Middle frontal gyrus (tissue), 1 donor: ENCODE results near the gene TGFBI.
"Not testable (repeated sequence)": the region's sequence is repeated elsewhere in the genome, so short reads cannot be mapped to it uniquely, and the experiment has no call there.

Source experiments
- DNase-seq: peaks from one replicate; pipeline ENCODE4 v3.0.0-alpha.2; 2015; ENCODE audit warnings: low spot score; ENCODE audit errors: extremely low spot score

Gene TGFBI

GRCh38 chr5:136045026-136045425 lies 16.2 kb downstream of the TGFBI start:
- not testable (repeated sequence) for DNase-seq

- DNase-seq: no peak
These were observed 17.5 kb downstream of the TGFBI start for GRCh38 chr5:136046246-136046645.

- no peak for DNase-seq
These were observed 19.1 kb downstream of the TGFBI start for GRCh38 chr5:136047858-136048257.

GRCh38 chr5:136048966-136049365 lies 20.2 kb downstream of the TGFBI start:
- no peak for DNase-seq

- DNase-seq: no peak
These were observed 22.9 kb downstream of the TGFBI start for GRCh38 chr5:136051486-136052220.

GRCh38 chr5:136052692-136053335 lies 24.0 kb downstream of the TGFBI start:
- DNase-seq: no peak

- DNase-seq: no peak
These were observed 24.8 kb downstream of the TGFBI start for GRCh38 chr5:136053336-136054141.

- no peak for DNase-seq
These were observed 25.6 kb downstream of the TGFBI start for GRCh38 chr5:136054142-136055019.

GRCh38 chr5:136055612-136056309 lies 27.0 kb downstream of the TGFBI start:
- DNase-seq: no peak

GRCh38 chr5:136056336-136056735 lies 27.5 kb downstream of the TGFBI start:
- DNase-seq: no peak

- DNase-seq: no peak
These were observed 28.1 kb downstream of the TGFBI start for GRCh38 chr5:136056771-136057335.

- DNase-seq: no peak
These were observed 28.7 kb downstream of the TGFBI start for GRCh38 chr5:136057401-136058038.

- DNase-seq: no peak
These were observed 29.5 kb downstream of the TGFBI start for GRCh38 chr5:136058039-136058971.

- no peak for DNase-seq
These were observed 30.2 kb downstream of the TGFBI start for GRCh38 chr5:136058972-136059354.

- DNase-seq: no peak
These were observed 32.2 kb downstream of the TGFBI start for GRCh38 chr5:136060963-136061362.

- no peak for DNase-seq
These were observed 33.0 kb downstream of the TGFBI start for GRCh38 chr5:136061630-136062365.

- no peak for DNase-seq
These were observed 33.8 kb downstream of the TGFBI start for GRCh38 chr5:136062366-136063274.
